Adrenal gland (tissue), 12 donors: Measurements from ENCODE around the gene CALN1. TPM values are rescaled to one million over a fixed set of nuclear protein-coding genes. Genes with fewer than 3 reads are reported as not detected.

Source experiments
- DNase-seq, 7 donors: peaks; one replicate each; pipeline ENCODE4 v3.0.0-alpha.2; 2019 to 2020
- H3K27ac ChIP-seq, 5 donors: fragments of 200-600 bp; sonication (generic) in 4 of 5; 1 replicate in 3 of 5; 2 replicates in 2 of 5; pipeline versions ENCODE4 v1.5.1 to v1.8.0; 2016 to 2020; ENCODE audit warnings: mild to moderate bottlenecking in 1 of 5
- H3K27me3 ChIP-seq: fragments of 200-600 bp; 2 replicates; pipeline ENCODE4 v1.8.0; 2021
- H3K36me3 ChIP-seq, 2 donors: fragments of 200-600 bp; replicated peaks in 1 of 2; 1 replicate in 1 of 2; 2 replicates in 1 of 2; pipeline versions ENCODE4 v1.5.1 to v1.8.0; 2018 to 2022
- H3K4me1 ChIP-seq, 2 donors: fragments of 200-600 bp; replicated peaks in 1 of 2; 1 replicate in 1 of 2; 2 replicates in 1 of 2; pipeline versions ENCODE4 v1.5.1 to v1.8.0; 2018 to 2021
- H3K4me3 ChIP-seq, 4 donors: fragments of 200-600 bp; sonication (generic) in 3 of 4; one replicate each; pipeline ENCODE4 v1.5.1; 2016 to 2018
- H3K9me3 ChIP-seq, 3 donors: fragments of 200-600 bp; sonication (generic) in 1 of 3; replicated peaks in 1 of 3; 1 replicate in 2 of 3; 2 replicates in 1 of 3; pipeline versions ENCODE4 v1.5.1 to v1.8.0; 2016 to 2021
- POLR2A ChIP-seq, 2 donors: fragments of 450-650 bp; IDR thresholded peaks; one replicate each; pipeline ENCODE4 v1.6.1; 2017; ENCODE audit warnings: antibody characterized with exemption in 2 of 2, mild to moderate bottlenecking in 2 of 2, moderate library complexity in 1 of 2
- WGBS, 4 donors: extraction: QIAGEN DNeasy Blood & Tissue Kit in 2 of 4; methylation state at CpG; one replicate each; pipeline versions ENCODE4 v1.1.5 to v1.1.7; 2013 to 2017; 5-methylcytosine and 5-hydroxymethylcytosine counted together
- intact Hi-C, 2 donors: fragments of 100-400 bp; cut with DNase I; formaldehyde crosslinking; loops; one replicate each; pipeline versions ENCODE4 v1.14.1 to v1.15.0; 2022 to 2023
- polyA plus RNA-seq, 3 donors: library from polyadenylated mRNA; stranded (reverse); fragments of 200-250 nt in 2 of 3; fragments of 350-450 nt in 1 of 3; fragmentation: Illumina TruSeq in 1 of 3; extraction: RNeasy Lipid Tissue Mini Kit (QIAGEN cat#74804) in 1 of 3; gene quantifications; one replicate each; pipeline ENCODE4 v1.2.3, GENCODE V29; 2013 to 2014
- total RNA-seq, 9 donors: library from RNA; depleted of rRNA in 4 of 9; stranded (reverse); fragments of >200 nt in 4 of 9; fragments of 120-200 nt in 1 of 9; fragmentation: NEBNext Ultra II Directional in 1 of 9; extraction: Animal tissue kit (Norgen Biotek cat#: 25700) in 1 of 9; gene quantifications; one replicate each; pipeline versions ENCODE4 v1.1.0 to v1.2.4, GENCODE V29; 2013 to 2023
- TF ChIP-seq, protein P1 (sequence below), 6 experiments: fragments of 450-650 bp in 4 of 6; fragments of 200-600 bp in 2 of 6; sonication (generic) in 1 of 6; IDR thresholded peaks; 1 replicate in 5 of 6; 2 replicates in 1 of 6; pipeline versions ENCODE4 v1.5.1 to v1.8.0; 2016 to 2021; ENCODE audit warnings: antibody characterized with exemption in 6 of 6, mild to moderate bottlenecking in 2 of 6, moderate library complexity in 1 of 6
- donor health status: healthy with polysubstance abuse.
- donor health status: Bipolar disorder and iron deficiency.
- donor health status: DM: yes; HTN: yes; CAD: no.
- donor health status: DM: no; HTN: no; CAD: no.
- donor health status: DM: no; HTN: no; CAD: no.
- donor health status: DM: yes; HTN: yes; CAD: no.

CALN1 gene
- total and polyA plus RNA-seq, 12 donors: 4.3 to 51.5 (median 15.2) TPM

- intact Hi-C loops: no loop called here
- TF ChIP-seq, protein P1, sequence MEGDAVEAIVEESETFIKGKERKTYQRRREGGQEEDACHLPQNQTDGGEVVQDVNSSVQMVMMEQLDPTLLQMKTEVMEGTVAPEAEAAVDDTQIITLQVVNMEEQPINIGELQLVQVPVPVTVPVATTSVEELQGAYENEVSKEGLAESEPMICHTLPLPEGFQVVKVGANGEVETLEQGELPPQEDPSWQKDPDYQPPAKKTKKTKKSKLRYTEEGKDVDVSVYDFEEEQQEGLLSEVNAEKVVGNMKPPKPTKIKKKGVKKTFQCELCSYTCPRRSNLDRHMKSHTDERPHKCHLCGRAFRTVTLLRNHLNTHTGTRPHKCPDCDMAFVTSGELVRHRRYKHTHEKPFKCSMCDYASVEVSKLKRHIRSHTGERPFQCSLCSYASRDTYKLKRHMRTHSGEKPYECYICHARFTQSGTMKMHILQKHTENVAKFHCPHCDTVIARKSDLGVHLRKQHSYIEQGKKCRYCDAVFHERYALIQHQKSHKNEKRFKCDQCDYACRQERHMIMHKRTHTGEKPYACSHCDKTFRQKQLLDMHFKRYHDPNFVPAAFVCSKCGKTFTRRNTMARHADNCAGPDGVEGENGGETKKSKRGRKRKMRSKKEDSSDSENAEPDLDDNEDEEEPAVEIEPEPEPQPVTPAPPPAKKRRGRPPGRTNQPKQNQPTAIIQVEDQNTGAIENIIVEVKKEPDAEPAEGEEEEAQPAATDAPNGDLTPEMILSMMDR (IDR thresholded peaks at IDR 0.05): no peak
- TF ChIP-seq POLR2A (IDR thresholded peaks at IDR 0.05): no peak
- no peak overlapping the region for H3K27ac ChIP-seq
- H3K27me3 ChIP-seq: no peaks in the 10 kb centered on the region
- WGBS, 4 donors: 87 to 92% (median 89%) methylated on average over 11 of the region's 11 CpGs
- H3K9me3 ChIP-seq: no peaks in the 10 kb centered on the region
- H3K36me3 ChIP-seq: no peaks in the 10 kb centered on the region
- no peak overlapping the region for H3K4me3 ChIP-seq
- no peaks in the 10 kb centered on the region for H3K4me1 ChIP-seq
- DNase-seq: no peak
Measured at GRCh38 chr7:71770269-71770907, 641.8 kb downstream of the CALN1 start.

DNA sequence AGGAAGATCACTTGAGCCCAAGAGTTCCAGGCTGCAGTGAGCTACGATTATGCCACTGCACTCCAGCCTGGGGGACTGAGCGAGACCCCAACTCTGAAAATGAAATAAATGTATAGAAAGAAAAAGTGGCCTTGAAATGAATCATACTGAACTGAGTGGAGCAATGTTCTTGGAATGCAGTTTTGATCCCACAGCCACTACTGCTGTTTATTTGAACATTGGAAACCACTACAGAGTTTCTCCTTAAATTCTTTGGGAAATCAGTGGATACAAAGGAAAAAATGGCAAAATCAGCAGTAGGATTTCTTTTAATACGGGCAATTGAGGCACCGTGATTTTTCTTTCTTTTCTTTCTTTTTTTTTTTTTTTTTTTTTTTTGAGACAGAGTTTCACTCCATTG lies 642.8 kb downstream of the CALN1 start:
- Histone ChIP-seq H3K27ac (no peak overlapping the region), H3K4me1 (no peaks in the 10 kb centered on the region), H3K36me3 (no peaks in the 10 kb centered on the region), H3K9me3 (no peaks in the 10 kb centered on the region), H3K4me3 (no peak overlapping the region), H3K27me3 (no peaks in the 10 kb centered on the region)
- no peak for TF ChIP-seq POLR2A (IDR thresholded peaks at IDR 0.05)
- TF ChIP-seq, protein P1 (IDR thresholded peaks at IDR 0.05): no peak
- intact Hi-C loops: no loop called here
- no peak for DNase-seq
- WGBS, 4 donors: 90 to 96% (median 93%) methylated on average over 4 of the region's 4 CpGs

GRCh38 chr7:71768450-71768849 lies 643.7 kb downstream of the CALN1 start:
- no peak for TF ChIP-seq POLR2A (IDR thresholded peaks at IDR 0.05)
- TF ChIP-seq, protein P1 (IDR thresholded peaks at IDR 0.05): no peak
- H3K27me3 ChIP-seq: no peaks in the 10 kb centered on the region
- H3K9me3 ChIP-seq: no peaks in the 10 kb centered on the region
- intact Hi-C loops: no loop called here
- WGBS, 4 donors: 31 to 52% (median 41%) methylated on average over 2 of the region's 2 CpGs
- no peak overlapping the region for H3K4me3 ChIP-seq
- no peak for DNase-seq
- no peak overlapping the region for H3K27ac ChIP-seq
- H3K4me1 ChIP-seq: no peaks in the 10 kb centered on the region
- no peaks in the 10 kb centered on the region for H3K36me3 ChIP-seq

GRCh38 chr7:71766016-71766415 lies 646.1 kb downstream of the CALN1 start:
- Histone ChIP-seq H3K4me3 (no peak overlapping the region), H3K36me3 (no peaks in the 10 kb centered on the region), H3K27me3 (no peaks in the 10 kb centered on the region), H3K9me3 (no peaks in the 10 kb centered on the region), H3K4me1 (no peaks in the 10 kb centered on the region), H3K27ac (no peak overlapping the region)
- DNase-seq: no peak
- TF ChIP-seq, protein P1 (IDR thresholded peaks at IDR 0.05): no peak
- TF ChIP-seq POLR2A (IDR thresholded peaks at IDR 0.05): no peak
- intact Hi-C loops: no loop called here
